Fibroblast of skin of abdomen (primary cell): ENCODE measurements around the gene LCN6.

Experiments used
- DNase-seq: peaks from one replicate; pipeline ENCODE4 v3.0.0-alpha.2; 2013

LCN6 gene

DNA sequence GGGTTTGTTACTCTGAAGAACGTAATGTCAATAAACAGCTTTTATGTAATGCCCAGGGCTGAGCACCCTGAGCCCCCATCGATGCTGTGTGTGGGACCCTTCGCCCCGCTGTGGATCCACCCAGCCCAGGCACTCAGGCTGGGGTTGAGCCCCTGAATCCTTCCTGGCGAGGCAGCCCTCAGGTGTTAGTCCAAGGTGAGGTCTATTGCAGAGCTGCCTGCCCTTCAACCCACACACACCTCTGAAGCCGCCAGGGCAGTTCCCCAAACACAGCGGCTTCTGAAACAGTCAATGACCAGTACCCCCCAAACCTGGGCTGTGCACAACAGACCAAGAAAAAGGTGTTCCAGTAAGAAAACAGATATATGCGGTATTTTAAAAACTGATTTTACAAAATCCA, 24.3 kb downstream of the LCN6 start:
- no peak for DNase-seq

DNA sequence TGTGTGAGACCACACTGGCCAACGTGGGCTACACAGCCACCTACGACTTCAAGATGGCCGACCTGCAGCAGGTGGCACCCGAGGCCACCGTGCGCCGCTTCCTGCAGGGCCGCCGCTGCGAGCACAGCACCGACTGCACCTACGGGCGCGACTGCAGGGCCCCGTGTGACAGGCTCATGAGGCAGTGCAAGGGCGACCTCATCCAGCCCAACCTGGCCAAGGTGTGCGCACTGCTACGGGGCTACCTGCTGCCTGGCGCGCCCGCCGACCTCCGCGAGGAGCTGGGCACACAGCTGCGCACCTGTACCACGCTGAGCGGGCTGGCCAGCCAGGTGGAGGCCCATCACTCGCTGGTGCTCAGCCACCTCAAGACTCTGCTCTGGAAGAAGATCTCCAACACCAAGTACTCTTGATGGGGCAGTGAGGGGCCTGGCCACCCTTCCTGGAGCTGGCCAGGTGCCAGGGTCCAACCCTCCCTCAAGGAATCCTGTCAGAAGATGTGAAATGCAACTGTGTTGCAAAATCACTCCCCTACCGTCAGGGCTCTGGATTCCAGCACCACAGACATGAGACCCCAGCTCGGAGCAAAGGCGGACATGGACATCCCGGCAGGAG, 24.9 kb downstream of the LCN6 start:
- no peak for DNase-seq

DNA sequence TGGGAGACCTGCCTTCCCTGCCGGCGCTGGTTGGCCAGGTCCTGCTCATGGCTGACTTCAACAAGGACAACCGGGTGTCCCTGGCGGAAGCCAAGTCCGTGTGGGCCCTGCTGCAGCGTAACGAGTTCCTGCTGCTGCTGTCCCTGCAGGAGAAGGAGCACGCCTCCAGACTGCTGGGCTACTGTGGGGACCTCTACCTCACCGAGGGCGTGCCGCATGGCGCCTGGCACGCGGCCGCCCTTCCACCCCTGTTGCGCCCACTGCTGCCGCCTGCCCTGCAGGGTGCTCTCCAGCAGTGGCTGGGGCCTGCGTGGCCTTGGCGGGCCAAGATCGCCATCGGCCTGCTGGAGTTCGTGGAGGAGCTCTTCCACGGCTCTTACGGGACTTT, 25.4 kb downstream of the LCN6 start:
- DNase-seq, result no peak

DNA sequence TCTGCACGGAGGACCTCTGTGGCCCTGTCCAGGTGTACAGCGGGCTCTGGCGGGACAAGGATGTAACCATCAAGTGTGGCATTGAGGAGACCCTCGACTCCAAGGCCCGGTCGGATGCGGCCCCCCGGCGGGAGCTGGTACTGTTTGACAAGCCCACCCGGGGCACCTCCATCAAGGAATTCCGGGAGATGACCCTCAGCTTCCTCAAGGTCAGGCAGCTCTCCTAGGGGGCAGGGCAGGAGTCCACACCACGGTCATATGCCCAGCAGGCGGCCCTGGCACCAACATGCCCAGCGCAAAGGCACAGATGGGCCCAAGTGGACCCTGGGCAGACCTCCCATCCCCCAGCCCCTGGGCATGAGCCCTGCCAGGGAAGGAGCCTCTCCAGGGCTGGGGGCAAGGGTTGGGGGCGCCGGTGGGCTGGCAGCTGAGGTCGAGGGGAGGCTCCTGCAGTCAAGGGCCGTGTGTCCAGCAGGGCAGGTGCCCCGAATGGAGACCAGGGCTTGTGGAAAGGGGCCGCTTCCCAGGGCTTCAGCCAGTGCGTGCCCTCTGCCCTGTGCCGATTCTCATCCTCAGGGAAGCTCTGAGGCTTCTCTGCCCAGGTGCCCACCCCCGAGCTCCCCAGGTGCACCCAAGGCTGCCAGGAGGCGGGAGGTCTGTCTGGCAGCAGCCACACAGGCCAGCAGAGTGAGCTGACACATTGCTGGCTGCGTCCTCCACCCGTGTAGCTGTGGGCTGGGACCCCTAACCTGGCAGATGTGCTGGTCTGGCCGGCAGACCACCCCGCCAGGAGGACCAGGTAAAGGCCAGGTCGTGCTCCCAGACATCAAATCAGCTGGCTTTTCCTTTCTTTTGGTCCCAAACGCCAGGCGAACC, 26.0 kb downstream of the LCN6 start:
- no peak for DNase-seq

DNA sequence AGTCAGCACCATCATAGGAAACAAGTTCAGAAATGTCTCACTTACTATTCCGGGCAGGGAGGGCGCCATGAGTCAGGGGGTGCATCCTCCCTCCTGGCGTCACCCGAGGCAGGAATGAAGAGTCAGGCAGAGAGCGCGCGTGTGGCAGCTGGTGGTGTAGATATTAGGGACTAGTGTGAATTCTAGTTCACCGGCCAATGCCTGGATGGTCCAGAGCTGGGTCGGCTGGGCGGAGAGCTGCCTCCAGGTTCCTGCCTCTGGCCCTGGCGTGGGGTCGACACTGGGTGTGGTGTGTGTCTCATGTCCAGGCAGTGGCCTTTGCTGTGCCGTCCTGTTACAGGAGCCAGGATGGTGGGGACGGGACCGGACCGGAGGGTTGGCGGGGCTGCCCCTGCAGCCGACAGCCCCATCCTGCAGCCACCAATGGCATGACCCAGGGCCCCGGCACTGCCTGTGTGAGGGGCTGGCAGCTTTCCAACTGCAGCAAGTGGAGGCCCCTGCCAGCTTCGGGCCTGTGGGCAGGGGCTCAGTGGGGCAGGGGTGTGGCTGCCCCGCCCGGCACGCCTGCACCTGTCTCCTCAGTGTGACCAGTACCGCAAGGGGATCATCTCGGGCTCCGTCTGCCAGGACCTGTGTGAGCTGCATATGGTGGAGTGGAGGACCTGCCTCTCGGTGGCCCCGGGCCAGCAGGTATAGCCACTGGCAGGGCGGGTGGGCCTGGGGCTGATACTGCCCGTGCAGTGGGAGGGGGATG, 26.8 kb downstream of the LCN6 start:
- peak; percentile 38 for DNase-seq

DNA sequence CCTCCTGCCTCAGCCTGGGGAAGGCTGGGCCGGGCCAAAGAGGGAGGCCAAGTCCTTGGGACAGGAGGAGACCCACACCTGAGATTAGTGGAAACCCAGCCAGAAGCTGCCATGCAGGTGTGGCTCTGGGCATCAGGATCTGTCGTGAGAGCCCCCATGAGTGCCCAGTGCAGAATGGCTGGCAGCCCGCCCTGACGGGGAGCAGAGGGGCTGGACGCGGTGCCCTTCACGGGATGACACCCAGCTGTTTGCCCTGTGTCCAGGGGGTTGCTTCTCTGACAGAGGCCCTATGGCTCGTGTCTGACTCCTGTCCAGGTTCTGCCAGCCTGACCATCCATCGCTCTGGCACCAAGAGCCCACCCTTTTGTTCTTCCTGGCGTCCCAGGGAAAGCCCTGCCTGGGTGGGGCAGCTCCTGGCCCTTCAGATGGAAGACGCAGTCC, 27.4 kb downstream of the LCN6 start:
- DNase-seq, result no peak

DNA sequence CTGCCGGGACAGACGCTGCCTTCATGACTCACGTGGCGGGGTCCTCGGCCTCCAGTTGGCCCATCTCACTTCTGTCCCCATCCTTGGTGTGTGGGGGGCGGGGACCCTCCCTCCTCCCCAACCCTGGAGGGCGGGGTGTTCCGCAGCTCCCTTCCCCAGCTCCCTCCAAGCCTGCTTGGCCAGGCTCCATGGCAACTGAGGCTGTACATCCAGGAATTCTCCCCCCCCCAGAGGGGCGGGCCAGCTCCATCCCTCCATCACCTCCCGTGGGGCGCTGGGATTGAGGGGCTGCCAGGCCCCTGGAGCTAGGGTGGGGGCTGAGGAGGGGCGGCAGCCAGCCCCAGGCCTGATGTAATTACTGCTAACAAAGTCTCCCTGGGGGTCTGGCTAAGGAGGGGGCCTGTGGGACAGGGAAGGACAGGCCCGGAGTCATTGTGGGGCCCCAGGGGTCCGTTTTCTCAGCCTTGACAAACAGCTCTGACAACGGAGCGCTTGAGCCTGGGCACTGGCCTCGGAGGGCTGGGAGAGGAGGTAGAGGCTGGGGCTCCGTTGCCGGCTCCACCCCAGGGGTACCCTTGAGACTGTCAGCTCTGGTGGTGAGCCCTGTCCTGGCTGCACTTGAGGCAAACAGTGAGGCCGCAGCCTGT, 28.0 kb downstream of the LCN6 start:
- DNase-seq, result peak; percentile 39

DNA sequence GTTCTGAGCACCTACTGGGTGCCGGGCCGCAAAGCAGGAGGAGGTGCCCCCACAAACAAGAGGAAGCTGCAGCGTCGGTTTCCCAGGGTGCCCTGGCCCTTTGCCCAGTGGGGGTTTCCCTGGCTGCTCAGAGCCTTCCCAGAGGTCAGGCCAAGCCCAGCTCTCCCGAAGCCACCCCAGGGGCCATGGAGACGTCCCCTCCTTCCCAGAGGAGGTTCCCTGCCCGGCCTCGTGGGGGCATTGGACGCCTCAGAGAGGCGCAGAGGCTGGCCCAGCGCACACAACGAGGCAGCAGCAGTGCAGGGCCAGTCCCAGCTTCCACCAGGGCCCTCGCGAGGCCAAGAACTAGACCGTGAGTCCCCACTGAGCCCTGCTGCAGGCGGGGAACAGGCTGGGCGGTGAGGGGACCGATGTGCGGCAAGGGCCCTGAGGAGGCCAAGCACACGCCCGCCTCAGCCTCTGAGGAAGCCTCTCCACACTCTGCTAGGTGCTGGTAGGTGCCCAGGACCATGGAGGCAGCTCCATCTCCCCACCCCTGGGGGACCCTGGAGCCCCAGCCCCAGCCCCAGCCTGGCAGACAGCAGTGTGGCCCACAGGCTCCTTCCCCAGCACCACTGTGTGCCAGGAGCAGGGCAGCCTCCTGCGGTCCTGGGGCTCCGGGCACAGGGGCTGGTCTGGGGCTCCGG, 29.0 kb downstream of the LCN6 start:
- DNase-seq, result no peak

DNA sequence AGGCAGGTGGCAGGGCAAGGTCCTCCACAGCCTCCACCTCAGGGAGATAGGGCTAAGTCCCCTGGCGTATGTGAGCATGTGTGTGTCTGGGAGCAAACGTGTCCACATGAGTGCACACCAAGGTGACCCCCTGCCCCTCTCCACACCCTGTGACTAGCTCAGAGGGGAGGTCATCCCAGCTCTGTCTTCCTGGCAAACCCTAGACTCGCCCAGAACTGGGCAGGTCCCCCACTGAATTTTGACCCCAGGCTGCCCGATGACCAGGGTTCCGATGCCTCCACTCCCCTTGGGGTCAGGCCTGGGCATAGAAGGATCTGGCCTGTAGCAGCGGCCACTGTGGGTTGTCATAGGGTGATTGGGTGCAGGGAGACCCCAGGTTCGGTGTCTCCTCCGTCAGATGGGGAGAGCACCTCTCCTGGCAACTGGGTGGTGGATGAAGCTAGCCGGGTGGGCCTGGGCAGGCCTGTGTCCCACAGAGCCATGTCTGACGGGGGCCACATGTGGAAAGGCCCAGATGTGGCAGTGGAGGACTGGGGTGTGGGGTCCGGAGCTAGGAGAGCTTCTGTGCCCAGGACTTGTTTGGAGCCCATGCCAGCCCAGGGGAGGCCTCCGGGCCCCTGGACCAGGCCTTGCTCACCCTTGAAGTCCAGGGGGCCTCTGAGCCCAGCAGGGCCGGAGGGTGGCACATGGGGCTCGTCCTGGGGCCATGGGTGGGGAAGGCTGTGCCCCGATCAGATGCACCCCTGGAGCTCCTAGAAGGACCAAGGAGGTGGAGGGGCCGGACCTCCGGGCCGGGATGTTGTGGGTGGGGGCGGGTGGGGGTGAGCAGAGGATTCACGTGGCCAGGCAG, 29.8 kb downstream of the LCN6 start:
- DNase-seq, result no peak

DNA sequence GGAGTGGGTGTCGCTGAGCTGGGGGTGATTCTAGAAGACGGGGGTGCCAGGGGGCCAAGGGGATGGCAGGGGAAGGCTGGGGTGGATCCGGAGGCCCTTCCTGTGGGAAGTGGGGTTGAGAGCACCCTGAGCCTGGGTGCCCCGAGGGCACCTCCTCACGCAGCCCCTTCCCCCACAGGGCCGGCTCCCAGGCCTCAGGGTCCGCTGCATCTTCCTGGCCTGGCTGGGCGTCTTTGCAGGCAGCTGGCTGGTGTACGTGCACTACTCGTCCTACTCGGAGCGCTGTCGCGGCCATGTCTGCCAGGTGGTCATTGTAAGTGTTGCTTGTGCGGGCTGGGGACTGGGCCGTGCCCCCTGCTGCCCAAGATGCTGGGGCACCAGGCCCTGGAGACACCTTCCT, 30.9 kb downstream of the LCN6 start:
- no peak for DNase-seq

DNA sequence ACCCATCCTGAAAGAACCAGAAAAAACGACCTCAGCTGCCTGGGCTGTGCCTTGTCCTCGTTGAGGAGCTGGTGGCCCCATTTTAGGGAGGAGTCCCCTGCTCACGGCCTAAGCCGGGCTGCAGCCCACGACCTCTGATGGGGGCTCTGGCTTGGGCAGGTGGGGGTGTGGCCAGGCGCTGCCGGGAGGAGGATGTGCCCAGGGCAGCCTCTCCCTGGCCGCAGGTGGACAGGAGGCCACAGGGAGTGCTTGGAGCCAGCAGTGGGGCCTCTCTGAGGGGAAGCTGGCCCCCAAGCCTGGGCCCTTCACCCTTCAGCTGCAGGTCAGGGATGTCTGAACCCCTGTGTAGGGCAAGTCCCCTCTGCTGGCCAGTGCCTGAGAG, 33.4 kb downstream of the LCN6 start:
- DNase-seq, result no peak

DNA sequence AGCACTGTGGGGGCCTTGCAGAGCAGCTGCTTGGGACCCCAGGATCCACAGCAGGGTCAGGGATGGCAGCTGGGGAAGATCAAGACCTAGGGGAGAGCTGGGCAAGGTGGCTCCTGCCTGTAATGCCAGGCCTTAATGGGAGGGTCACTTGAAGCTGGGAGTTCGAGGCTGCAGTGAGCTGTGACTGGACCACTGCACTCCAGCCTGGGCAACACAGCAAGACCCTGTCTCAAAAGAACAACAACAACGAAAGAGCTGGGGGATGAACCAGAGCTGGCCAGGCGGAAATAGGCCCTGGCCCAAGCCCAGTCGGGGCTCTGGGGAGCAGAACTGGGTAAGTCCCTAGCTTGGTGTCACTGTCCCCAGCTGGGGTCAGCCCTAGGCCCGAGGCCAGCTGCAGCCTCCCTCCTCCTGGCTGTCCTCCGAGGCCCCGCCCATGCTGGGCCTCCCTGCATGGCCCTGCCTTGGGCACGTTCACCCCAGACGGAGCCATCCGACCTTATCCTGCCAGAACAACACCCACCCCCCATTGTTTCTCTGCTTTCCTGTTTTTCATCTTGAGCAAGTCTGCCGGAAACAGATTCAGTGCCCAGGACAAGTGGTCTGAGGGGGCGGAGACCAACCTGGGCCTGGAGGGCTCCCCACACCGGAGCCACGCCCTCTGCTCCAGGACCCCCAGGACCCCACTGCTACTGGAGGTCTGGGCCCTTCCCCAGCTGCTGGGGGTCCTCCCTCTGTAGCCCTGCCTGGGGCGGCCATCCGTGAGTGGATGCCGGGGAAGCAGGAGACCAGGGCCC, 34.0 kb downstream of the LCN6 start:
- no peak for DNase-seq

DNA sequence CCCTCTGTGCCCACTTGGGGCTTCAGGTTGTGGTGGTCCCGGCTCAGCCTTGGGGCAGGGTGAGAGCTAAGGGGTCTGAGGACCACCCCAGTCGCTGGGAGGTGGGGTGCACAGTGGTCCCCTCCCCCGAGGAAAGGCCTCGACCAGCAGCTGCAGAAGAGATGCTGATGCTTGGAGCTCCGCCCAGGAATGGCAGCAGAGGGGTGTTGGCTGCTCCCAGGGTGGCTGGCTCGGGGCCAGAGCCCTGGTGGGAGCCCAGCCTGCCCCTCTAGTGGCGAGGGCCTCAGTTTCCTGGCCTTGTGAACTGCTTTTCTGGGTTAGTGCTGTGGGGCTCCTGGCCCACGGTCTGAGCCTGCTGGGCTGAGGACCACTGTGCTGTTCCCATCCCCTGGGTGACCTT, 34.8 kb downstream of the LCN6 start:
- no peak for DNase-seq

DNA sequence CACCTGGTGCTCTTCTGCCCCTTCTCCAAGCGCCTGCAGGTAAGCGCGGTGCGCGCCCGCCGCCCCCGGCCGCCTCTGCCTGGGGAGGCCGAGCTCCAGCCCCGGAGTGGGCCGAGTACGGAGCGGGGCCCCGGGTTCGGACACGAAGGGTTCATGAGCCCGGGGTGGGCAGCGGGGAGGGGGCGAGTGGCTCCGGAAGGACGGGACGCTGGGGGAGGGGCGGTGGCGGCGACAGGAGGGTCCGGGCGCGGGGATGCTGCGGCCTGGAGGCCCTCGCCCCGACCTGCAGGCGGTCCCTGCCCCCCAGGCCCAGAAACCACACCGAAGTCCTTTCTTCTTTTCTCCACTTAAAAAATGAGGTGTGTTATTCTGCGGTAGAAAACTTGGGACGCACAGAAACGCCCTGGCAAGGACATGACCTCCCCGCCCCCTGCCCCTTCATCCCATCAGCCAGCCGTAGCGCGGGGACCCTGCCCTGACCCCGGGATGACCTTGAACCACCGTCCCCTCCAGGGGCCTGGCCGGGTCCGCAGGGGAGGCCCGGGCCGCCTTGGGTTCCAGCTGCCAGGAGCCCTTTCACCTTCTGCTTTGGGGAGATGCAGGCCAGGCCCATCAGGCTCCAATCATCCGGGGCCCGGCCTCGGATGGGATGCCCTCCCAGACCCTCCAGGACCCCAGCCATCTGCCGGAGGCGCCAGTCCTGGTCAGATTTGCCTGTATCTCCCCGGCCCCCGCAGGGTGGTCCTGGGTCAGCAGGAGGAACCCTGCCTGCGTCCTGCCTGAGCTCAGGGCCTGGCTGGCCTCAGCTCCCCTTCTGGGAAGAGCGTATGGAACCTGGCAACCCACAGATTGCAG, 35.4 kb downstream of the LCN6 start:
- no peak for DNase-seq

DNA sequence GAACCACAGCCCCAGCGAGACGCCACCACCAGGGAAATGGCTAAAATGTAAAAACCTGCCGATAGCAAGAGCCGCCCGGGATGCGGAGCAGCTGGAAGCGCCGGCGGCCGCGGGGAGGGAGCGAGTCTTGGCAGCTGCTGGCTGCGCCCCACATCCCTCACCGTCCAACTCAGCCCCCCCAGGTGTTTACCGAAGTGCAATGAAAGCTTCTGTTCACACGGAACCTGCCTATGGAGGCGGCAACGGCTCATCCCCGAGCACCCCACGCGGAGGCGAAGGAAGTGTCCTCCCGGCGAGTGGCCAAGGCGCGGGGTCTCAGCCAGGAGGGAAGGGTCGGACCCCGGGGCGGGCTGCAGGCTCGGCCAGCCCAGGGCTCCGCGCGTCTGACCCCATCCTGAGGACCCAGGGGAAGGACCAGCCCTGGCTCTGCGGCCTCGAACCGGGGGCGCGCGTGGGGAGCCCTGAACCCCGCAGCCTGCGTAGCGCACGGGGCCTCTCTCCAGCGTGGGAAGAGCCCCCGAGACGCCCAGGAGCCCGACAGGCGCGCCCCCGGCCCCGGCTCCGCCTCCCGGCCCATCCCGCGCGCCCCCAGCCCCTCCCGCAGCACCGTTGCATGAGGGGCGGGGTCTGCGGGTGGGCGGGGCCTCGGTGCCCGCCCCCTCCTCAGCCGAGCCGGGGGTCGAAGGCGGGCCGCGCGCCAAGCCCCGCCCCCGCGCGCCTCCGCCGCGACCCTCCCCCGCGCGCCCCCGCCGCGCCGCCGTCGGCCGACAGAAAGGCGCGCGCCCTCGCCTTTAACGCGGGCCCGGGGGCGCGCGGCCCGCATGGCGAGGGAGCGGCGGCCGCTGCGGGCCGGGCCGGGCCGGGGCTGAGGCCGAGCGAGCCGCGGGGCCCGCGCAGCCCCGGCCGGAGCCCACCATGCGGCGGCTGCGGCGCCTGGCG, 36.3 kb downstream of the LCN6 start, which contains the start of gene DIPK1B:
Gene DIPK1B (plus strand): TSS at position 822 of the 939 bp plus-strand sequence. CDS start 94 bp downstream, at position 916.
- DNase-seq, result no peak

DNA sequence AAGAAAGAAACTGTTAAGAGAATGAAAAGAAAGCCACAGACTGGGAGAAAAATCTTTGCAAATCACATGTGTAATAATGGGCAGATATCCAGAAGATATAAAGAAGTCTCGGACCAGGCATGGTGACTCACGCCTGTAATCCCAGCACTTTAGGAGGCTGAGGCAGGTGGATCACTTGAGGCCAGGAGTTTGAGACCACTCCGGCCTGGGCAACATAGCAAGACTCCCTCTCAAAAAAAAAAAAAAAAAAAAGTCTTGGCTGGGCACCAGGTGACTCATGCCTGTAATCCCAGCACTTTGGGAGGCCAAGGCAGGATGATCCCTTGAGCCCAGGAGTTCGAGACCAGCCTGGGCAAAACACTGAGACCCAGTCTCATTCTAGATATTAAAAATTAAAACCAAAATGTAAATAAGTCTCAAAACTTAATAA, 37.1 kb downstream of the LCN6 start:
- peak; percentile 53 for DNase-seq

DNA sequence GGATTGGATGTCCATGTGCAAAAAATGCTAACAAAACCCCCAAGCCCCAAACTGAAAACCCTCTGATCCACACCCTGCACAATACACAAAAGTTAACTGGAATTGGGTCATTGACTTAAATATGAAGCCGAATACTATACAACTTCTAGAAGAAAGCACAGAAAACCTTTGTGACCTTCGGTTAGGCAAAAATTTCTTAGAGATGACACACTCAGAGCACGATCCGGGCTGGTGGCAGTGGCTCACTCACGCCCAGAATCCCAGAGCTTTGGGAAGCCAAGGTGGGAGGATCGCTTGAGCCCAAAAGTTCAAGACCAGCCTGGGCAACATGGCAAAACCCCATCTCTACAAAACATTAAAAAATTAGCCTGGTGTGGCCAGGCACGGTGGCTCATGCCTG, 37.8 kb downstream of the LCN6 start:
- no peak for DNase-seq

DNA sequence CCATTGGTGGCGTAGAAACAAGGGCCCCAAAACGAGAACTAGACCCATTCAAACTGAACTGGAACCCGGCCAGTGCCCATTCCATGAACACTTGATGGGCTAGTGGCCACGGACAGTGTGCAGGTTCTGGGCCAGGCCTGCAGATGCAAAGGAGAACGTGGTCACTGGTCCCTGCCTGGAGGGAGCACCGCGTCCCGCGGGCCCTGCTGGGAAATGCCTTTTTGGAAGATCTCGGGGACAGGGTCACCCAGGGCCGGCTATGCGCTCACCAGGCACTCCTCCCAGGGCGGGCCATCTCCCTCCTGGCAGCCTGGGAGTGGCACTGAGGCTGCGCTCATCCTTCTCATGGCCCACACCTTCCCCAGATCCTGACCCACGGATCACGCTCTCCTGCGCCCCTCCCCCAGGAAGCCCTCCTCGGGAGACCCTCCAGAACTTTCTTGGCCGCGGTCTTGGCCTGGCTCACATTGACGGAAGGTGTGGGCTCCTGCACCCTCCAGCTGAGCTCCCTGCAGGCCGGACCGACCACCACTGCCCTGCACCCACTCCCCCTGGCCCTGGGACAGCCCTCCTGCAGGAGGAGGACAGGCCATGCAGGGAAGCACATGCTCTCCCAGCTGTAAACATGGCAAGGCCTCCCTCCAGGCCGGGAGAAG, 38.7 kb downstream of the LCN6 start:
- no peak for DNase-seq
